MCF 10A (cell line): ENCODE results near the gene P2RX6. TPM values are rescaled to one million over a fixed set of nuclear protein-coding genes. Genes with fewer than 3 reads are reported as not detected.

Experiments
- BruUV-seq: library from RNA; stranded (reverse); fragments of 400-500 nt; replicated peaks from 2 replicates; lab custom pipeline; 2021; lab: Mats Ljungman, UMichigan
- CTCF ChIA-PET: fragments of 300-600 bp; sonication (Branson Sonifier 250); formaldehyde crosslinking; extraction: SDS; loops from one replicate; lab custom pipeline; 2021; ENCODE audit warnings: antibody characterized with exemption, inconsistent platforms; lab: Yijun Ruan, JAX
- POLR2A ChIA-PET: fragments of 300-600, 350-650 bp; sonication (Branson Sonifier 250); formaldehyde crosslinking; extraction: SDS; loops from one replicate; lab custom pipeline; 2020; ENCODE audit warnings: antibody characterized with exemption, inconsistent platforms; lab: Yijun Ruan, JAX
- DNase-seq: peaks from one replicate; pipeline ENCODE4 v3.0.0-alpha.2; 2018; ENCODE audit not compliant: unreplicated experiment
- H3K27ac Mint-ChIP-seq: one replicate; pipeline ENCODE4 v1.8.0; 2022; ENCODE audit warnings: mild to moderate bottlenecking, low read depth, mixed read lengths; ENCODE audit not compliant: unreplicated experiment
- H3K27me3 Mint-ChIP-seq: one replicate; pipeline ENCODE4 v1.8.0; 2022; ENCODE audit warnings: mixed read lengths; ENCODE audit not compliant: insufficient read depth, unreplicated experiment
- H3K36me3 Mint-ChIP-seq: one replicate; pipeline ENCODE4 v1.8.0; 2022; ENCODE audit warnings: mild to moderate bottlenecking, moderate library complexity, mixed read lengths; ENCODE audit not compliant: insufficient read depth, unreplicated experiment
- H3K4me1 Mint-ChIP-seq: one replicate; pipeline ENCODE4 v1.8.0; 2022; ENCODE audit warnings: mixed read lengths; ENCODE audit not compliant: insufficient read depth, unreplicated experiment
- H3K4me3 Mint-ChIP-seq: one replicate; pipeline ENCODE4 v1.8.0; 2022; ENCODE audit warnings: mild to moderate bottlenecking, moderate library complexity, mixed read lengths; ENCODE audit not compliant: unreplicated experiment
- H3K9me3 Mint-ChIP-seq: one replicate; pipeline ENCODE4 v1.8.0; 2022; ENCODE audit warnings: mixed read lengths; ENCODE audit not compliant: unreplicated experiment
- CTCF ChIP-seq: fragments of 200-600 bp; IDR thresholded peaks from one replicate; pipeline ENCODE4 v1.8.0; 2022; ENCODE audit warnings: antibody characterized with exemption, mild to moderate bottlenecking; ENCODE audit not compliant: unreplicated experiment
- intact Hi-C: fragments of 100-400 bp; cut with micrococcal nuclease; formaldehyde crosslinking; loops from 2 replicates; pipeline ENCODE4 v1.14.1; 2022
- total RNA-seq: library from RNA; stranded (reverse); gene quantifications from 2 replicates; pipeline ENCODE4 v1.2.3, GENCODE V29; 2022

Gene P2RX6
- total RNA-seq, 1 experiment from 2014 or later, result 0.19 TPM

DNA sequence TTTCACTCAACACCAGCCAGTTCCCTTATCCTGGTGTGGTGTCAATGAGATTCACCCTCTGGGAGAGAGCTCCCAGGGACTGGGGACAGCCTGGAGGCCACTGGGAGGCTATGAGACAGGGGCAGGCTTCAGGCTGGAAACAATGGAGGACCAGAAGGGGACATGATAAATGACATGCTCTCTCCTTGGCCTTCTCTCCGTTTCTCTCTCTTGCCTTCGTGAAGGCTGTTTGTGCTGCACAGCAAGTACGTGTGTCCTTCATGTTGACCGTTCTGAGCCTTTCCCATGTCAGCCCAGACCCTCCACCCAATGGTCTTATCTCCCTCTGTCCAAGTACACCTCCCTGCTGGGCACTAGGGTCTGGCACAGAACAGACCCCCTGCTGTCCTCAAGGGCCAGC is 34.4 kb upstream of the P2RX6 start:
- Mint-ChIP-seq H3K9me3 (peaks cover 8% of the 10 kb centered on the region), H3K27ac (no peak overlapping the region), H3K27me3 (no peaks in the 10 kb centered on the region), H3K4me3 (no peak overlapping the region), H3K4me1 (peaks cover 8% of the 10 kb centered on the region), H3K36me3 (peaks cover 12% of the 10 kb centered on the region)
- no TSS peak for BruUV-seq
- POLR2A ChIA-PET, result interaction anchor here (1.0 to 3.4 kb wide), 3 partner anchors 9 to 22 kb away, joined by 4 to 24 read pairs (median 4); partner anchors contain the start of gene THAP7
- no peak for TF ChIP-seq CTCF
- DNase-seq, result no peak
- intact Hi-C loops, result no loop called here
- CTCF ChIA-PET, result interaction anchor here (0.9 to 1.0 kb wide), 3 partner anchors 22 to 76 kb away, joined by 3 read pairs; no protein-coding TSS in a partner anchor

DNA sequence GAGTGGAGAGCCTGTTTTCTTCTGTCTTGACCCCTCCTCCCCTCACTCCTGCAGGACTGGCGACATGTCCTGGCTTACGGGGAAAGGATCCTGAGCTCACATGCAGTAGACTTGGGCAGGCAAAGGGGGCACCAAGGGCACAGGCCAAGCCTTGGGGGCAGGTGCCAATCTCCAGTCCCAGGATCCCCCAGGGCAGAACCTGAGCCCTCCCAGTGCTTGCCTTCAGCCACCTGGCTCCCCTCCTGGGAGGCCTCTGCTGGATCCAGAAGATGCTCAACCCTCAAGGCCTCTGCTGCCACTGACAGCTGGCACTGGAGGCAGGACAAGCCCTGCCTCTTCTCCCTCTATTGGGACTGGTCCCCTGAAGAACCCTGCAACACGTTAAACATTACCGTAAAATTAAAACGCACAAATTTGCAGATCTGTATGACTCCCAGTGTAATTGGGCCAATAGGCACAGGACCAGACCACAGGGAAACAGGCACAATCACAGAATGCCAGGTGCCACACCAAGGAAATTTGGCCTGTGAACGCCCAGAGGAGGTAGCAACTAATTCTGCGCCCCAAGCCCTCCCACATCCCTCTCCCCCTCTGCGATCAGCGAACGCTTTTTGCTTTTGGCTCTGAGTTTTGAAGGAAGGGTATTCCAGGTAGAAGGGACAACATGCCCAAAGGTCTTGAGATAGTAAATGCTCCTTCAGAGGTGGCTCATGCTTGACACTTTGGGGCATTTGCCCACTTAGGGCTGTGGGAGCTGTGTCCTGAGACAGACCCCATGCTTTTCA is 33.8 kb upstream of the P2RX6 start:
- Mint-ChIP-seq H3K4me1 (peaks cover 8% of the 10 kb centered on the region), H3K36me3 (peaks cover 18% of the 10 kb centered on the region), H3K4me3 (peak overlapping the region; percentile 88), H3K27ac (peak overlapping the region; percentile 37), H3K9me3 (peaks cover 8% of the 10 kb centered on the region), H3K27me3 (no peaks in the 10 kb centered on the region)
- ChIA-PET CTCF (interaction anchor here (0.6 to 1.5 kb wide), 6 partner anchors 20 to 77 kb away, joined by 3 to 8 read pairs (median 3); no protein-coding TSS in a partner anchor), POLR2A (interaction anchor here (1.0 to 3.4 kb wide), 13 partner anchors 9 to 128 kb away, joined by 3 to 24 read pairs (median 4); partner anchors contain the start of genes CRKL and THAP7)
- DNase-seq, result no peak
- no peak for TF ChIP-seq CTCF
- intact Hi-C loops, result no loop called here
- TSS peak; percentile 76 for BruUV-seq

- ChIA-PET POLR2A (interaction anchor here (0.5 to 3.4 kb wide), 25 partner anchors 10 to 744 kb away, joined by 3 to 24 read pairs (median 4); partner anchors contain the start of genes CRKL and THAP7), CTCF (interaction anchor here (0.6 to 1.6 kb wide), 15 partner anchors 14 to 1802 kb away, joined by 3 to 9 read pairs (median 3); partner anchors contain the start of gene AIFM3)
- Mint-ChIP-seq H3K27ac (peak within 1 kb of the TSS; percentile 37), H3K9me3 (peaks cover 8% of the 10 kb centered on the region), H3K4me3 (peak within 1 kb of the TSS; percentile 88), H3K4me1 (peaks cover 8% of the 10 kb centered on the region), H3K36me3 (peaks cover 24% of the 10 kb centered on the region), H3K27me3 (no peaks in the 10 kb centered on the region)
- no TSS peak for BruUV-seq
- intact Hi-C loops, result no loop called here
- peak; percentile 79 for DNase-seq
- peak; percentile 29 for TF ChIP-seq CTCF
These were observed 33.0 kb upstream of the P2RX6 start, which contains the start of gene LZTR1 for GRCh38 chr22:20981787-20982562. LZTR1 (plus strand) TSS chr22:20982297; CDS start chr22:20982372, 75 bp downstream.
